Measurements from ENCODE around the gene RTTN.

Gene RTTN

GRCh38 chr18:69954719-69955480, 250.6 kb downstream of the RTTN start:
- no peak overlapping the region for H3K4me3 ChIP-seq (ENCODE audit: low read depth, low read length)
- DNase-seq (ENCODE audit: low read depth): no peak
- TF ChIP-seq, protein P1, sequence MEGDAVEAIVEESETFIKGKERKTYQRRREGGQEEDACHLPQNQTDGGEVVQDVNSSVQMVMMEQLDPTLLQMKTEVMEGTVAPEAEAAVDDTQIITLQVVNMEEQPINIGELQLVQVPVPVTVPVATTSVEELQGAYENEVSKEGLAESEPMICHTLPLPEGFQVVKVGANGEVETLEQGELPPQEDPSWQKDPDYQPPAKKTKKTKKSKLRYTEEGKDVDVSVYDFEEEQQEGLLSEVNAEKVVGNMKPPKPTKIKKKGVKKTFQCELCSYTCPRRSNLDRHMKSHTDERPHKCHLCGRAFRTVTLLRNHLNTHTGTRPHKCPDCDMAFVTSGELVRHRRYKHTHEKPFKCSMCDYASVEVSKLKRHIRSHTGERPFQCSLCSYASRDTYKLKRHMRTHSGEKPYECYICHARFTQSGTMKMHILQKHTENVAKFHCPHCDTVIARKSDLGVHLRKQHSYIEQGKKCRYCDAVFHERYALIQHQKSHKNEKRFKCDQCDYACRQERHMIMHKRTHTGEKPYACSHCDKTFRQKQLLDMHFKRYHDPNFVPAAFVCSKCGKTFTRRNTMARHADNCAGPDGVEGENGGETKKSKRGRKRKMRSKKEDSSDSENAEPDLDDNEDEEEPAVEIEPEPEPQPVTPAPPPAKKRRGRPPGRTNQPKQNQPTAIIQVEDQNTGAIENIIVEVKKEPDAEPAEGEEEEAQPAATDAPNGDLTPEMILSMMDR (IDR thresholded peaks at IDR 0.05; ENCODE audit: control insufficient read depth, extremely low read depth, insufficient read depth): no peak

DNA sequence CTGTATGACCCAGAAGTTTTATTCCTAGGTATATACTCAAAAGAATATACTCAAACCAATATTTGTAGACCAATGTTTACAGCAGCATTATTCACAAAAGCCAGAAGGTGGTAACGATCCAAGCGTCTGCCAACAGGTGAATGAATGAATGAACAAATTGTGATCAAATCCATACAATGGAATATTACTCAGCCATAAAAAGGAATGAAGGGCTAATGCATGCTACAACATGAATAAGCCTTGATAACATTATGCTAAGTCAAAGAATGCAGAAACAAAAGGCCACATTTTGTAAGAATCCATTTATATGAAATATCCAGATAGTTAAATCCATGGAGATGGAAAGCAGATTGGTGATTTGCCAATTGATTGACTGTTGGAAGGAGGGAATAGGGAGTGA, 252.3 kb downstream of the RTTN start:
- H3K4me3 ChIP-seq (ENCODE audit: low read depth, low read length): no peak overlapping the region
- TF ChIP-seq, protein P1 (IDR thresholded peaks at IDR 0.05; ENCODE audit: control insufficient read depth, extremely low read depth, insufficient read depth): no peak
- DNase-seq (ENCODE audit: low read depth): no peak
